ENCODE data around the gene NRXN2.

Gene NRXN2

DNA sequence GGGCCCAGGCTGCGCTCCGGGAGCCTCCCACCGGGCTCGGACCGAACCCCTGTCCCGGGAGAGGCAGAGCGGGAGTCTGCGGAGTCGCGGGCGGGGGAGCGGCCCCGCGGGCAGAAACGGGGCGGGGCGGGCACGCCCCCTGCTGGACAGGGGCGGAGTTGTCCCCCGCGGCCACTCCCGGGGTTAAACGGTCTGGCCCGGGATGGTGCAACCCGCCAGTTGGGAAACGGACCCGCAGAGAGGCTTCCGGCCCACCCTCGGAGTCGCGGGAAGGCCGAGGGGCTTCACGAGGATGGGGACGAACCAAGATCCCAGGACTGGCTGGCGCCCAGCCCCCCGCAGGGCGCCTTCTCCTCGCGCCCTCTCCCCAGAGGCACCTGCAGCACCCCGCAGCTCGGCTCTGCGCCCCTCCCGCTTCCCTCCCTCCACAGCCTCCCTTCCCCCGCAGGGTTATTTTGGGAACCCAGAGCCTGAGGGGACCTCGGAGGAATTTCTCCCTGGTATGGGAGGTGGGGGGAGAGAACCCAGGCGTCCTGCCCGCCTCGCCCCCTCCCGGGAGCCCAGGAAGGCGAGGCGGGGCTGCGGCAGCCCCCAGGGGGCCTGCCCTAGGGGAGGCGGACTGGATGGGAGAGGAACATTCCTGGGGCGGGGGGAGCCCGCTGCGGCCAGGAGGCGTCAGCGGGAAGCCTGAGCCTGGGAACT lies 20.0 kb upstream of the NRXN2 start:
- peak; percentile 68 for DNase-seq

GRCh38 chr11:64742087-64742888 lies 19.3 kb upstream of the NRXN2 start:
- no peak for DNase-seq

DNA sequence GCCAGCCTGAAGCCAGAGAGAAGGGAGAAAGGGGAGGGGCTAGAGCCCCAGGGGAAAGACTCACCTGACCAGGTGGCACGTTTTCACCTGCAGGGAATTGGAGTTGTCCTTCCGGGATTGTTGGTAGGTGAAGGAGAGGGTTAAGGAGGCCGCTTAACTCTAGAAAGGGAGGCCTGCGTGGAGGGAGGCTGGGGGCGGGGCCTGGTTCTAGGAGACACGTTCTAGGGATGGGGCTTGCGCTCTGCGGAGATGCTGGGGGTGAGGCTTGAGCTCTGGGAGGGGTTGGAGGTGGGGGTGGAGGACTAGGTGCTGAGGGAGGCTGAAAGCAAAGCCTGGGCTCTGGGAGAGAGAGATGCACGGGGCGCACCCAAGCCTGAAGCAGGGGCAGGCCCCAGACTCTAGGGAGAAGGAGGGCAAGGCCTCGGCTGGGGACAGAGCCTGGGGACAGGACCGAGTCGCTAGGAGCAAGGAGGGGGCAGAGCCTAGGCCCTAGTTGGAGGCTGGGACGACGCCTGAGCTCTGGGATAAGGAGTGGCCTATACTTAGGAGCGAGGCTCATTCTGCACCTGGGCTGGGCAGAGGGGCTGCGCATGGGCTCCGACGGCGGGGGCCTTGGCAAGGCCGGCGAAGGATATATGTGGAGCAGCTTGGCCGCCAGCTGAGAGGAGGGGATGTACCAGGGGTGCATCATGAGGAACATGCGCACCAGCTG lies 18.5 kb upstream of the NRXN2 start:
- no peak for DNase-seq

DNA sequence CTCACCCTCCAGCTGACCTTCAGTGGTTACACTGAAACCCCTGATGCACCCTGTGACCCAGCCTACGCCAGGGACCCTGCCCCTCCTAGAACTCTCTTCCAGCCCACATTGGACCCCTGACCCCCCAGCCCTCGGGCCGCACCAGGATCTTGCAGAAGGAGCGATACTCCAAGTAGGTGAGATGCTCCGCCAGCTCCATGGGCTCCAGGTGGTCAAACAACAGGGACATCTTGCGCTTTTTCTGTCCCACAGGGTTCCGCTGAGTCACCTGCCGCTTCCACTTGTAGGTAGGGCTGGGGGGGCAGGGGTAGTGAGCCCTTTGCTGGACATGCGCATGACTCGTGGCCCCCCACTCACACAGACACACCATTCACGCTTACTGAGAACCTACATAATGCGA lies 16.9 kb upstream of the NRXN2 start:
- DNase-seq = no peak

GRCh38 chr11:64736654-64737053 lies 13.7 kb upstream of the NRXN2 start:
- DNase-seq = no peak

DNA sequence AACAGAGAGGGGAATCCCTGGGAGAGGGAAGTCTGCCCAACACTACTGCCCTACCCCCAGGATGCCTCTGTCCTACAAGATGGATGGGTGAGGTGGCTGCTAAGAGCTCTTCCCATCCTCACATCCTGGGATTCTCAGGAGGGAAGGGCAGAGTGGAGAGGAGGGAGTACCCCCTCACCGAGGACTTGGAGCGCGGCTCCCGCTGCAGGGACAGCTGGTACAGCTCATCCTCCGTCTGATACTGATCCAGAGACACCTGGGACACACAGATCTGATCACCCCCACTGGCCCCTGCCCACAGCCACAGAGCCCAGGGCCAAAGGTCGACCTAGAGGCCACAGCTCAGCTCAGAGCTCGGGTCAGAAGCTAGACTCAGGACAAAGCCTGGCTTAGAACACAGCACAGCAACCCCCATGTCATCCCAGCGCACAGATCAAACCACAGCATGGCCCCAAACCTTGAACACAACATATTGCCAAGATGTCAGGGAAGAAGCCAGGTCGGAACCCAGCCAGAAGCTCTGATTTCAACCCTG lies 12.8 kb upstream of the NRXN2 start:
- DNase-seq = no peak

- no peak for DNase-seq
Observed at GRCh38 chr11:64734811-64735724, 12.1 kb upstream of the NRXN2 start.

DNA sequence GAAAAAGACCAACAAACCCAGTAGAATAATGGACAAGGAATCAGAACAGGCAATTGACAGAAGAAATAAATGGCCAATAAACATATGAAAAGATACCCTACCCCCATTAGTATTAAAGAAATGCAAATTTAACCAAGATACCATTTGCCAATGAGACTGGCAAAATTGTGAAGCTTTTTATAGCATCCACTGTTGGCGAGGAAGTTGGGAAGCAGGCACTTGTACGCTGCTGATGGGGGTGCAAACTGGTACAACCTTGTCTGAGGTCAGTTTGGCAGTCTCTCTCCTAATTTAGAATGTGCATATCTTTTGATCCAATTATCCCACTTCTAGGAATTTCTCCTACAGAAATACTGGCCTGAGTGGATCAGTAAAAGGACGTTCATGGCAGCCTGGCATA lies 8.6 kb upstream of the NRXN2 start:
- DNase-seq = no peak

DNA sequence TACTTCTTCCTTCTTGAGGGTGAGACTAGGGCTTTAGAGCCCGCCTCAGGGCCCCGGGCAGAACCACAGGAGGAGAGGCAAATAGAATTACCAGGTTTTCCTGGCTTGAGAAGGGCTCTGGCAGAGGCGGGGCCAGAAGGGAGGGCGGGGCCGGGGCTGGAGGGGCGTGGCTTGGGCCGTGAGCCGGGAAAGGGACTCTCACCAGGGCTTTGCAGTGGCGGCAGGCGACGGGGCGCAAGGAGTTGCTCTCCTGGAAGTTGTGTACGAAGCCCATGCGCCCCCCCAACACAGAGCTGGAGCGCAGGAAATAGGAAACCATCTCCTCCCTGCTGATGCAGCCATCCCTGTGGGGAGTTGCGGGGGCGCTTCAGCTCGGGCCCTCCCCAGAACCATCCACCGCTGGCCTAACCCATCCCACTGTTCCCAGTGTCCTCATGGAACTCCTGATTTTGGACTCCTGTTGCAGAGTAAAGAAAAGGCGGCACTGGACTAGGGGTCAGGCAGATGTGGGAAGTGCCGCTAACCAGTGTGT lies 6.9 kb upstream of the NRXN2 start:
- no peak for DNase-seq

DNA sequence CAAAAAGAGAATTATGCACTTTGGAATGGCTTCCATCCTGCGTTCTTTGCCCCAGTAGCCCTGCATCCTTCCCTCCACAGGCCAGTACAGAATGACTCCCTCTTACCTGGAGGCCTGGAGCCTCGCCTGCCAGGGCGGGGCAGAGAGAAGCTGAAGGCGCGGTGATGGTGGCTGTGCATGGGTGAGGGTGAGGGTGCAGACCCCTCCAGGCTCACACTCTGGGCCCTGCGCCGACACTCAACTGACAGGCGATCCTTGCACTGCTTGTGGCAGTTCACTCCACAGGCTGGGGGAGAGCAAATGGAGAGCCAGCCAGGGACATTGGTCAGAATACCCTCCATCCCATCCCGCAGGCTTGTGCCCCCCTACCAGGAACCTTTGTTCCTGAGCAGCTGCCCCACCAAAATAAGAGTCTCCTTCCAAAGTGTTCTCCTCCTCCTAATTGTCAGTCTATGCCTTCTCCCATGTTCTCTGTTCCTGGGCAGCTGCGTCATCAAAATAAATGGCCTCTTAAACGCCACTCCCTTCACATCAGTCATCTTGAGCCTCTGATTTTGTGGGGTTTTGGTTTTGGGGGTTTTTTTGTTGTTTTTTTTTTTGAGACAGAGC lies 5.9 kb upstream of the NRXN2 start:
- DNase-seq = no peak

DNA sequence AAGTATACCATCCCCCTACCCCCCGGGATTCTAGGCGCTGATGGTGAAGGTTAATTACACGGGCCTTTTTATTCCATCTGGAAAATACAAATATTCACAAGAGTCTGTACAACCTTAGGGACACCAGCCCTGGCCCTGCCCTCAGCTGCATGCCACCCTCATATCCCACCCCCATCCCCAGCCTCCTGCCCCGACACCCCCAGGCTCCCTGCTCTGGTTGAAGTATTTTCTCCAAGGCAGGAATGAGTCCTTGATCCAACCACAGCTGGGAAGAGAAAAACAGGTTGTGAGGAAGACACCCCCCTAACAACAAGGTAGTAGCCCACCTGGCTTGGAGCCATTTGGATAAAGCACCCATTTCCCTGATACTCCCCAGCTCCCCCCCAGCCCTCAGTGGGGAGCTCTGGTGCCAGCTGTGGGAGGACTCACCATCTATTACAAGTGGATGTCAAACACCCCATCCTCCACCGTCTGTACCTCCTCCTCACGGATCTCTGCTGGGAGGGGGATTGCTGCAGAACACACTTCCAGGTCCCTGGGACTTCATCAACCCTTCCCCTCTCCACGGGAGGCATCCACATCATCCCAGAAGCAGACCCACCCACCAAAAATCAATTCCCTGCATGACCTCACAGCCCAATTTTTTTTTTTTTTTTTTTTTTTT lies 4.0 kb upstream of the NRXN2 start:
- no peak for DNase-seq

- no peak for DNase-seq
Observed at GRCh38 chr11:64726211-64726641, 3.2 kb upstream of the NRXN2 start.

GRCh38 chr11:64724863-64725532 lies 2.0 kb upstream of the NRXN2 start:
- DNase-seq = no peak

DNA sequence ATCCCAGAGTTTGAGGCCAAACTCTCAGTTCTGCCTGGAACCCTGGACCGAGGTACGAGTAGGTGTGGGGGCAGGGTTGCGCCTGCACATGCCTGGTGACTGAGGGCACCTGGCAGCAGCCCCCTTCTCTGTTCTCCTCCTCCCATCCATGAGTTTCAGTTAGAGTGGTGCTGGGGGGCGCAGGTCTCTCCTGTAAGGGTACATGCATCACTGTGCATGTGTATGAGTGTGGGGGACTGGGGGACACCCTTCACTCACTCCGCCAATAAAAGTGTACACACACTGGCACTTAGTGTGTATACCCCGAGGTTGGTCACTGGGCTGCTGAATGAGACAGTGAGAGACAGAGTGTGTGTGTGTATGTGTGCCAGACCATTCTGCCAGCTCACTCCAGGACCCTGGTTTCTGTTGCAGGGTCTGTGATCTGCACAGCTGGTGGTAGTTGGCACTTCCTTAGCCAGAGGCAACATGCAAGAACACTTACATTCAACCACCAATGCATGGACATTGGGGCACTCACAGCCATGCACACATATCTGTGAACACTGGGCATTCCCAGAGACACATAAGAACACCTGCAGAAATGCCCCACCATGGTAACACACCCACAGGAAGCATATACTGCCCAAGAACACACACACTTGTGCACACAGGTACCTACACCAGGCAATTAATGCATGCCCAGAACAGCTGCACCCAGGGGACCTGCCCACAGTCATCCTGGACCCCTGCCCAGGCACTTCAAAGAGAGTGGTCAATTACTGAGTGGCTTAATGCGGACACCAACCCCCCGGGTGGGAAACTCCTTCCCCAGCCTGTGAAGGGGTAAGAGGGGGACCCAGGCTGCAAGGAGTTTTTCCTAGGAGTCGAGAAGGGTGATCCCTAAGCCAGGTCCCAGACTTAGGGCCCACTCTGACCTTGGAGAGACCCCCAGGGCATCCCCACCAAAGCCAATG lies 1.2 kb upstream of the NRXN2 start:
- no peak for DNase-seq

- no peak for DNase-seq
Observed at GRCh38 chr11:64722141-64723065, 594 bp downstream of the NRXN2 start.

DNA sequence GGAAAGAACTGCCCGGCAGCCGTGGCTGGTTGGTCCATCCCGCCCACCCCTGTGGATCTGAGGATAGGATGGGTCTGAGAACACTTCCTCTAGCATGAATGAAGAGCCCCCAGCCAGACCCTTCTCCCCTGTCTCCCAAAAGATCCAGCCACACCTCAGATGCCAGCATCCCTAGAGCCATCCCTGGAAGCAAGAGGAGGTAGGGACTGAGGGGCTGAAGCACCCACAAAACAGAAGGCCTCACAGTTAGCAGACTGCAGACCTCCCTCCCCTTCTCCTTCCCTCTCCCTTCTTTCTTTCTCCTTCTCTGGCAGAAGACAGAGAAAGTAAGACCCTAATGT lies 1.7 kb downstream of the NRXN2 start:
- no peak for DNase-seq

DNA sequence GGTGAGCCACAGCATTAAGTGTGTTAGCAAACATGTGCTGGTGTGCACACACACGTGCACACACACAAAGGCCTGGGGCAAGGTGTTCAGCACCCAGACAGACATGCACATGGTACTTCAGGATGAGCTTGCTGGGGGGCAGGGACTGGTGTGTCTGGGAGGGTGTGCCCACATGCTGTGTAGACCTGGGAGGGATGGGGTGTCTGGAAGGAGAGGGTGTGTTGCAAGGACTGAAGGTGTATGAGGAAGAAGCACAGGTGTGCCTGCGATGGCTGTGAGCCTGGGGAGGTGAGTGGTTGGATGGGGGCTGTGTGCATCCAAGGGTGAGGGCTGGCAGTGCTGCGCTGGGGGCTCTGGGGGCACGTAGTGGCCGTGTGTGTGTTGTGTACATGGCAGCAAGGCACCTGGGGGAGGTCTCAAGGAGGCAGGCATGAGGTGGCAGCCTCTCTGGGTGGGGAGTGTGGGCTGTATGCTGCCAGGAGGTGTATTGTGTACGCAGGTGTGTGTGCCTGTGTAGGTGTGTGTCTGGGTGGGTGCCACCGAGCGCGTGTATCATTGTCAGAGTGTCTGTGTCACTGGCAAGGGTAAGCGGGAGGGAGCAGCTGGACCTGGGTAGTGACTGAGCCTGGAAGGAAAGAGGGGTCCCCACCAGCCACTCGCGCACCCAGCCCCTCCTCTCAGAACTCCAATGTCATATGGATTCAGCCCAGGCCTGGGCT lies 2.2 kb downstream of the NRXN2 start:
- no peak for DNase-seq

- DNase-seq = no peak
Observed at GRCh38 chr11:64720167-64720566, 2.8 kb downstream of the NRXN2 start.
